GM21717 (cell line): ENCODE measurements around the gene ZMIZ1.
"Not testable (repeated sequence)": the region's sequence is repeated elsewhere in the genome, so short reads cannot be mapped to it uniquely, and the experiment has no call there.

Source experiments
- ATAC-seq: cut with Tn5 transposase; IDR thresholded peaks from one replicate; pipeline ENCODE4 v1.9.1; 2021; ENCODE audit warnings: mild to moderate bottlenecking, moderate library complexity; ENCODE audit not compliant: unreplicated experiment

Gene ZMIZ1

DNA sequence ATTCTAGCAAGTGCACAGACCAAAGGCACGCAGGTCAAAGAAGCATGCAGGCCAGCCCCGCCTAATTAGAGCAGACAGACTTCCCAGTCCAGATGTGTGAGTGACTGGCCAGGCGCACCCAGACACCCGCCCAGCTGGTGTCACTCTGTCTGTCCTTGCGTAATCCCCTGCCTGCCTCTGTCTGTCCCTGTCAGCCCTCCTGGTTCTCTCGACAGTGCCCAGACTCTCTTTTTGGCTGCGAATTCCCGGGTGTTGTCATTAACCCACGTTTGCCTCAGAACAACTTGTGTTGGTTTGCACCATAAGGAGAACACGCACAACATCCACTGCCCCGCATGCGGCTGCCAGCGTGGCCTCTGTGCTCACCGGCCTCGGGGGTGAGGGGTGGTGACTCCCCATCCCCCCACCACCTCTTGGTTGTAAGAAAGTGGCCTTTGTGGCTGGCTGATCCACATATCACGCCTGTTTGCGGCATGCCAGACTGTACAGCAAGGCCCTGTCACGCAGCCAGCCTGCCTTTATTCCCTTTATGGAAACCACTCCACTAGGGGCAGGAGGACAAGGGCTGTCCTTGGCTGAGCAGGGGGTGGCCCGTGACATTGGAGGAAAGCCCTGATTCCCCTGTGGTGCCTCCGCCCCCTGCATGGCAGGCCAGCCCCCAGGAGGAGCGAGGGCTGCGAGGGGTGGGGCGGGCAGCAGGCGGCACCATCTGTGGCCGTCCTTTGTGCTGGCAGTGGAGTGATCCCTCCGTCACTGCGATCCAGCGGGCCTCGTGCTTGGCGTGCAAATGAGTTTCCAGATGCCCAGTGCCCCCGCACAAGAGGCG, 205.7 kb downstream of the ZMIZ1 start:
- ATAC-seq: no peak

GRCh38 chr10:79275105-79275430, 206.3 kb downstream of the ZMIZ1 start:
- no peak for ATAC-seq

DNA sequence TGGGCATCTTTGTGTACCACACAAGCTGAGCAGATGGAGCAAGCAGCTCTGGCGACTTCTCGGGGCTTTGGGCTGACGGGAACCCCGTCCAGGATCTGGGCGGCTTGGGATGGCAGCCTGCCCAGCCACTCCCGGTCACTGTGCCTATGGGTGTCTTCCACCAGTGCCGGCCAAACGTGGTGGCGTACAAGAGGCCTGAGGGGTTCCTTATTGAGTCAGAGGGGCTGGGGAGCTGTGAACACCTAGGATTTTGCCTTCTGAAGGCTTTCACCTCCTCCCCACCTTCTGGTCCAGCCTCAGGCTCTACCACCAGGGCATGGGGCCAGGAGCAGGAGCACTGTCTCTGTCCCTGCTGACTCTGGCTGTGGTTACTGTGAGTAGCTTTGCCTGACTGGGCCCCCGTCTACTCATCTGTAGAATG, 206.7 kb downstream of the ZMIZ1 start:
- no peak for ATAC-seq

- ATAC-seq: no peak
Observed at GRCh38 chr10:79277579-79278269, 209.0 kb downstream of the ZMIZ1 start.

DNA sequence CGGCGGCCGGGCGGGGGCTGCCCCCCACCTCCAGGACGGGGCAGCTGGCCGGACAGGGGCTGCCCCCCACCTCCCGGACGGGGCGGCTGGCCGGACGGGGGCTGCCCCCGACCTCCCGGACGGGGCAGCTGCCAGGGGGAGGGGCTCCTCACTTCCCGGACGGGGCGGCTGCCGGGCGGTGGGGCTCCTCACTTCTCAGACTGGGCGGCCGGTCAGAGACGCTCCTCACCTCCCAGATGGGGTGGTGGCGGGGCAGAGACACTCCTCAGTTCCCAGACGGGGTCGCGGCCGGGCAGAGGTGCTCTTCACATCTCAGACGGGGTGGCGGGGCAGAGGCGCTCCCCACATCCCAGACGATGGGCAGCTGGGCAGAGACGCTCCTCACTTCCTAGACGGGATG, 210.3 kb downstream of the ZMIZ1 start:
- not testable (repeated sequence) for ATAC-seq

- no peak for ATAC-seq
Observed at GRCh38 chr10:79280956-79281355, 212.2 kb downstream of the ZMIZ1 start.

GRCh38 chr10:79282388-79282787, 213.6 kb downstream of the ZMIZ1 start:
- no peak for ATAC-seq

DNA sequence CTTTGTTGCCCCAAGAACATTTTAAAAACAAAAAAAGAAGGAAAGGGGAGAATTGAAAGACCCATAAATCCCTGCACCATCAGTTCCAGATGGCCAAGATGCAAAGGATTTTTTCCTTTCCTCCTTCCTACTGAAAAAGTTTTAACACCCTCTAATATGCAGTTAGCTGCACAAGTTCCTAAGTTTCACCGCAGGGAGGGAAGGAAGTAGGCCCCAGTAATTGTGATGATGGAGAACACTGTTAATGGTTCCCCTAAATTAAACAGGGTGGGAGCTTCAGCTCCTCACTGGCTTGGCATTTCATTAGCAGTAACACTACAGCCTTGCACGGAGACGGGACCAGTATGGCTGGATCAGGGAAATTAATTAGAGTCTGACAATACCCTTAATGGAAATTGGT, 214.8 kb downstream of the ZMIZ1 start:
- no peak for ATAC-seq

DNA sequence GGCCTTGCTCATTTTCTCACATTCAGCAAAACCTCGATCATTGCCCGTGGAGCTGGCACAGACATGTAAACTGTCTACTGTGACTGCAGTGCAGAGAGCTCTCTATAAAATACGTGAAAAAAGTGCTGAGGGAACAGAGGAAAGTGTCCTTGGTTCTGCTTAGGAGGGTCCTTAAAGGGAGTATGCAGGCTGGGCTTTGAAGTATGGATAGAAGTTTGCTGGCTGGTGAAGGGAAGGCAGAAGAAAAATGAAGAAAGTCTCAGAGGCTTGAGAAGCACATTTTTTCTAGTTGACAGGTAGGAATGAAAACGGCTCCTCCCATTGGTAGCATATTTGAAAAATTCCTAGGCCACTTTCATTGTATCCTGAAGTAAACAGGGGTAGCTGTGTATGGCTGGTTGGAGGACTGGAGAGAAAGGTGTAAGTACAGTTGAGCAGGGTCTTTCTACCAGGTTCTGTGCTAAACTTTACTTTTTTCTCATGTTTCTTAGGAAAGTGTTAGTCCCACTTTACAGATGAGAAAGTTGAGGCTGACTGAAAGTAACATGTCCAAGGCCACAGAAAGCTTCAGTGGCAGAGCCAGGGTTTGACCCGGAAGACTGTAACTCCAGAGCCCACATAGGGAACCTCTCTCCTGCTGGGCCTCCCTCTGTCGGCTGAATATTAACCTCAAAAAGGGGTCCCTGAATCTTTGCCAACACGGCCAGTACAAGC, 215.5 kb downstream of the ZMIZ1 start:
- no peak for ATAC-seq

GRCh38 chr10:79285315-79286197, 216.8 kb downstream of the ZMIZ1 start:
- peak; percentile 78 for ATAC-seq

- peak; percentile 83 for ATAC-seq
Observed at GRCh38 chr10:79286318-79286951, 217.7 kb downstream of the ZMIZ1 start.

GRCh38 chr10:79287973-79288723, 219.4 kb downstream of the ZMIZ1 start:
- ATAC-seq: no peak

GRCh38 chr10:79289801-79290200, 221.0 kb downstream of the ZMIZ1 start:
- ATAC-seq: no peak

DNA sequence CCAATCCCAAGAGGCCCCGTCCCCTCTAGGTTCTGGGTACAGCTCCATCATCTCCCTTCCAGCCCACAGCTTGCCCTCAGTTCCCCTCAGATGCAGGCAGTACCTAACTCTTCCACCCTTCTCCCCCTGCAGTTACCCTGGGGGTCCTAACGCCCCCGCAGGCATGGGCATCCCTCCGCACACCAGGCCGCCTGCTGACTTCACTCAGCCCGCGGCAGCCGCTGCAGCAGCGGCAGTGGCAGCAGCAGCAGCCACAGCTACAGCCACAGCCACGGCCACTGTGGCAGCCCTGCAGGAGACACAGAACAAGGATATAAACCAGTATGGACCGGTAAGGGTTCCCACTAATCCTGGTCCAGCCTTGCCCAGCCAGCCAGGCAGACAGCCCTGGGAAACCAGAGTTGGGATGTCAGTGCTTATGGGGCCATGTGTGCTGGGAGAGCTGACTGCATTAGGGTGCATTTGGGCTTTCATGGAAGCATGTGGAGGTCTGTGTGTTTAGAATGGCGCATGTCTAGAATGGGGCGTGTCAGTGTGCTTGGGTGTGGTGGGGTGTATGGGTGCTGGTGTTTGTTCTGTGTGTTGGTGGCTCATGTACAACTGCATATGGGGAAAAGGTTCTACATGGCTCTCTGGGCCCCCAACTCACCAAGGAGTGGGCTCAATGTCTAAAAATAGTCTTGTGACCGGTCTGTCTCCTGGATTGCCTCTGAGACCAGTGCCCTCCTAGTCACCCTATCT, 223.4 kb downstream of the ZMIZ1 start:
- ATAC-seq: no peak

DNA sequence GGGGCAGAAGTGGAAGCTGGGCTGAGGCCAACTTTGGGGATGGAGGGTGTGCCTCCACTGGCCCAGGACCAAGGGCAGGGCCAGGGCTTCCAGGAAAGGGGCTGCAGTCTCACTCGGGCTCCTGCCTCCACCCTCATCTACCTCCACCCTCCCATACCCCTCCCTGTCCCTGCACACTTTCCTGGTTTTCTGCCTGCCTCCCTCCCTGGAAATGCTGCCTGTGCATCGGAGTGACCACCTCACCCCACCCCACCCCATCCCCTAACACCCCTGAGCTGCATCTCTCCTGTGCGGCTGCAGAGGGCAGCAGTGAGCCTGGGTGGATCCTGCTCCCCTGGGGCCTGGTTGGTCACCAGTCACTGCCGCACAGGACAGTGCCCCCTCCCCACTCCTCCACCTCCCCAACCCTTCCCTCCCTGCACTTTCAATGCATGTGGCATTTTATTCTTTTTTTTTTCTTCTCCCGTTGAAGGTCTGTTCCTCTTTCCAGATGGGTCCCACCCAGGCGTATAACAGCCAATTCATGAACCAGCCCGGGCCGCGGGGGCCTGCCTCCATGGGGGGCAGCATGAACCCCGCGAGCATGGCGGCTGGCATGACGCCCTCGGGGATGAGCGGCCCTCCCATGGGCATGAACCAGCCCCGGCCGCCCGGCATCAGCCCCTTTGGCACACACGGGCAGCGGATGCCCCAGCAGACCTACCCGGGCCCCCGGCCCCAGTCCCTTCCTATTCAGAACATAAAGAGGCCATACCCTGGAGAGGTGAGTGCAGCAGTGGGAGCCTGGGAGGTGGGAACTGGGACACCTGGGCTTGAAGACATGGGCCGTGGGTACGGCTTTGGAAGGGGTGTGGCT, 224.4 kb downstream of the ZMIZ1 start:
- no peak for ATAC-seq

GRCh38 chr10:79293841-79294581, 225.2 kb downstream of the ZMIZ1 start:
- ATAC-seq: no peak

- ATAC-seq: no peak
Observed at GRCh38 chr10:79295563-79295962, 226.8 kb downstream of the ZMIZ1 start.
